ENCODE measurements around the gene SAMD4B.

The SAMD4B gene

GRCh38 chr19:39410017-39410830 lies 68.0 kb downstream of the SAMD4B start:
- peak; percentile 73 for DNase-seq

GRCh38 chr19:39410831-39411080 lies 68.5 kb downstream of the SAMD4B start:
- no peak for DNase-seq

GRCh38 chr19:39411081-39411831 lies 69.0 kb downstream of the SAMD4B start:
- DNase-seq, result no peak

- DNase-seq, result peak; percentile 98
Observed at GRCh38 chr19:39411832-39412099, 69.5 kb downstream of the SAMD4B start.

GRCh38 chr19:39412100-39412866 lies 70.1 kb downstream of the SAMD4B start, which contains the start of gene PLEKHG2:
TSS of gene PLEKHG2 (plus strand) at chr19:39412669. CDS start at chr19:39414087, 1,418 bp downstream.
- peak; percentile 100 for DNase-seq

GRCh38 chr19:39412867-39413271 lies 70.6 kb downstream of the SAMD4B start:
- no peak for DNase-seq

GRCh38 chr19:39413272-39413910 lies 71.2 kb downstream of the SAMD4B start:
- DNase-seq, result peak; percentile 88

GRCh38 chr19:39413911-39414608 lies 71.8 kb downstream of the SAMD4B start:
- peak; percentile 62 for DNase-seq

GRCh38 chr19:39415111-39416046 lies 73.2 kb downstream of the SAMD4B start:
- DNase-seq, result no peak

- DNase-seq, result peak; percentile 40
Observed at GRCh38 chr19:39416152-39417120, 74.2 kb downstream of the SAMD4B start.

GRCh38 chr19:39417463-39418181 lies 75.4 kb downstream of the SAMD4B start:
- no peak for DNase-seq

GRCh38 chr19:39419003-39419402 lies 76.8 kb downstream of the SAMD4B start:
- DNase-seq, result no peak

- DNase-seq, result no peak
Observed at GRCh38 chr19:39420769-39421168, 78.5 kb downstream of the SAMD4B start.

- no peak for DNase-seq
Observed at GRCh38 chr19:39422020-39422419, 79.8 kb downstream of the SAMD4B start.

- no peak for DNase-seq
Observed at GRCh38 chr19:39423258-39424086, 81.3 kb downstream of the SAMD4B start.

GRCh38 chr19:39424934-39425333 lies 82.7 kb downstream of the SAMD4B start:
- no peak for DNase-seq

- DNase-seq, result no peak
Observed at GRCh38 chr19:39425744-39426143, 83.5 kb downstream of the SAMD4B start.

- no peak for DNase-seq
Observed at GRCh38 chr19:39426170-39426569, 83.9 kb downstream of the SAMD4B start.

GRCh38 chr19:39427707-39428106 lies 85.5 kb downstream of the SAMD4B start:
- no peak for DNase-seq
